H9 (cell line): ENCODE results near the gene CCNO. TPM values are rescaled to one million over a fixed set of nuclear protein-coding genes. Genes with fewer than 3 reads are reported as not detected.

Experiments used
- DNase-seq: peaks from one replicate; pipeline ENCODE4 v3.0.0-alpha.2; 2017
- H2AFZ ChIP-seq: one replicate; pipeline ENCODE4 v1.6.1; 2013; ENCODE audit warnings: mild to moderate bottlenecking, low read length, control low read depth, moderate library complexity
- H2AK5ac ChIP-seq: 2 replicates; pipeline ENCODE4 v1.6.1; 2013; ENCODE audit warnings: low read length, control low read depth, mixed read lengths; ENCODE audit not compliant: insufficient read length
- H2BK120ac ChIP-seq: one replicate; pipeline ENCODE4 v1.6.1; 2013; ENCODE audit warnings: low read depth, mild to moderate bottlenecking, low read length, control low read depth, inconsistent platforms; ENCODE audit not compliant: poor library complexity, severe bottlenecking
- H2BK12ac ChIP-seq: 2 replicates; pipeline ENCODE4 v1.6.1; 2013; ENCODE audit warnings: low read length, control low read depth, mixed read lengths, low read depth; ENCODE audit not compliant: insufficient read length
- H2BK15ac ChIP-seq: 2 replicates; pipeline ENCODE4 v1.6.1; 2013; ENCODE audit warnings: low read depth, low read length, control low read depth
- H2BK20ac ChIP-seq: one replicate; pipeline ENCODE4 v1.6.1; 2013; ENCODE audit warnings: low read depth, mild to moderate bottlenecking, low read length, control low read depth, inconsistent platforms; ENCODE audit not compliant: poor library complexity, severe bottlenecking
- H2BK5ac ChIP-seq: 2 replicates; pipeline ENCODE4 v1.6.1; 2013; ENCODE audit warnings: low read length, control low read depth, mixed read lengths; ENCODE audit not compliant: insufficient read length
- H3K14ac ChIP-seq: 2 replicates; pipeline ENCODE4 v1.6.1; 2013; ENCODE audit warnings: low read length, control low read depth; ENCODE audit not compliant: insufficient read depth
- H3K18ac ChIP-seq: 2 replicates; pipeline ENCODE4 v1.6.1; 2013; ENCODE audit warnings: low read depth, mild to moderate bottlenecking, mixed read lengths, low read length, control low read depth; ENCODE audit not compliant: insufficient read length
- H3K23ac ChIP-seq: 2 replicates; pipeline ENCODE4 v1.6.1; 2013; ENCODE audit warnings: low read length, control low read depth, mixed read lengths, low read depth; ENCODE audit not compliant: insufficient read length
- H3K23me2 ChIP-seq: 2 replicates; pipeline ENCODE4 v1.6.1; 2013; ENCODE audit warnings: low read depth, mild to moderate bottlenecking, mixed read lengths, low read length, control low read depth; ENCODE audit not compliant: insufficient read length, poor library complexity, severe bottlenecking
- H3K27ac ChIP-seq: 2 replicates; pipeline ENCODE4 v1.5.1; 2013; ENCODE audit warnings: low read length, control low read depth, mixed read lengths, low read depth; ENCODE audit not compliant: insufficient read length
- H3K27me3 ChIP-seq: 2 replicates; pipeline ENCODE4 v1.6.1; 2013; ENCODE audit warnings: low read length, control low read depth, inconsistent platforms; ENCODE audit not compliant: insufficient read depth
- H3K4ac ChIP-seq: 2 replicates; pipeline ENCODE4 v1.6.1; 2013; ENCODE audit warnings: low read depth, mild to moderate bottlenecking, control low read depth, inconsistent platforms, low read length, moderate library complexity
- H3K4me1 ChIP-seq: 2 replicates; pipeline ENCODE4 v1.6.1; 2013; ENCODE audit warnings: low read length, control low read depth, inconsistent platforms; ENCODE audit not compliant: insufficient read depth
- H3K4me2 ChIP-seq: 2 replicates; pipeline ENCODE4 v1.6.1; 2013; ENCODE audit warnings: low read length, control low read depth, mixed read lengths; ENCODE audit not compliant: insufficient read length, insufficient read depth
- H3K56ac ChIP-seq: 2 replicates; pipeline ENCODE4 v1.6.1; 2013; ENCODE audit warnings: low read depth, mild to moderate bottlenecking, mixed read lengths, low read length, control low read depth; ENCODE audit not compliant: insufficient read length
- H3K79me1 ChIP-seq: 2 replicates; pipeline ENCODE4 v1.6.1; 2013; ENCODE audit warnings: low read depth, mild to moderate bottlenecking, moderate library complexity, low read length, control low read depth, inconsistent platforms; ENCODE audit not compliant: insufficient read depth, poor library complexity, severe bottlenecking
- H3K79me2 ChIP-seq: 2 replicates; pipeline ENCODE4 v1.6.1; 2013; ENCODE audit warnings: low read length, control low read depth, inconsistent platforms; ENCODE audit not compliant: insufficient read depth
- H3K9ac ChIP-seq: 2 replicates; pipeline ENCODE4 v1.6.1; 2013; ENCODE audit warnings: low read length, control low read depth, mixed read lengths; ENCODE audit not compliant: insufficient read length; ENCODE audit errors: extremely low read depth
- H3K9me3 ChIP-seq: one replicate; pipeline ENCODE4 v1.6.1; 2013; ENCODE audit warnings: low read depth, low read length, inconsistent platforms; ENCODE audit not compliant: control insufficient read depth
- H3T11ph ChIP-seq: one replicate; pipeline ENCODE4 v1.6.1; 2013; ENCODE audit warnings: mild to moderate bottlenecking, low read length, control low read depth, inconsistent platforms
- H4K20me1 ChIP-seq: one replicate; pipeline ENCODE4 v1.6.1; 2013; ENCODE audit not compliant: control insufficient read depth, insufficient read length, insufficient read depth
- H4K5ac ChIP-seq: 2 replicates; pipeline ENCODE4 v1.6.1; 2013; ENCODE audit warnings: low read depth, mild to moderate bottlenecking, mixed read lengths, low read length, control low read depth; ENCODE audit not compliant: insufficient read length
- H4K8ac ChIP-seq: replicated peaks from 2 replicates; pipeline ENCODE4 v1.6.1; 2013; ENCODE audit warnings: low read length, control low read depth, mixed read lengths, low read depth; ENCODE audit not compliant: insufficient read length
- H4K91ac ChIP-seq: 2 replicates; pipeline ENCODE4 v1.6.1; 2013; ENCODE audit warnings: low read depth, mild to moderate bottlenecking, moderate library complexity, mixed read lengths, low read length, control low read depth; ENCODE audit not compliant: insufficient read length
- H3K27ac Mint-ChIP-seq, 3 experiments: 2 replicates in 2 of 3; 3 replicates in 1 of 3; pipeline ENCODE4 v1.8.0; 2020 to 2021; ENCODE audit warnings: mixed read lengths in 3 of 3, mild to moderate bottlenecking in 1 of 3, moderate library complexity in 1 of 3
- H3K27me3 Mint-ChIP-seq: 2 replicates; pipeline ENCODE4 v1.8.0; 2021; ENCODE audit warnings: low read depth, mild to moderate bottlenecking, moderate library complexity, mixed read lengths
- H3K36me3 Mint-ChIP-seq, 3 experiments: 2 replicates in 2 of 3; 3 replicates in 1 of 3; pipeline ENCODE4 v1.8.0; 2020 to 2021; ENCODE audit warnings: low read depth in 3 of 3, mixed read lengths in 3 of 3; ENCODE audit not compliant: insufficient read depth in 1 of 3
- H3K4me1 Mint-ChIP-seq, 2 experiments: 2 replicates each; pipeline ENCODE4 v1.8.0; 2020; ENCODE audit warnings: mixed read lengths in 2 of 2
- H3K4me3 Mint-ChIP-seq, 2 experiments: 2 replicates in 1 of 2; 3 replicates in 1 of 2; pipeline ENCODE4 v1.8.0; 2020 to 2021; ENCODE audit warnings: mild to moderate bottlenecking in 2 of 2, mixed read lengths in 2 of 2, moderate library complexity in 1 of 2
- H3K9me3 Mint-ChIP-seq, 2 experiments: 2 replicates in 1 of 2; 3 replicates in 1 of 2; pipeline ENCODE4 v1.8.0; 2020; ENCODE audit warnings: mild to moderate bottlenecking in 2 of 2, mixed read lengths in 2 of 2, moderate library complexity in 1 of 2
- total RNA-seq: library from RNA; stranded (reverse); gene quantifications from 2 replicates; pipeline ENCODE4 v1.2.1, GENCODE V29; 2021
- TF ChIP-seq, protein P1 (sequence below): fragments of 200-600 bp; sonication (generic); conservative IDR thresholded peaks from 3 replicates; pipeline ENCODE4 v1.8.0; 2021; ENCODE audit warnings: antibody characterized with exemption, mild to moderate bottlenecking

Gene CCNO
- total RNA-seq, 1 experiment from 2014 or later, result 0.24 TPM

DNA sequence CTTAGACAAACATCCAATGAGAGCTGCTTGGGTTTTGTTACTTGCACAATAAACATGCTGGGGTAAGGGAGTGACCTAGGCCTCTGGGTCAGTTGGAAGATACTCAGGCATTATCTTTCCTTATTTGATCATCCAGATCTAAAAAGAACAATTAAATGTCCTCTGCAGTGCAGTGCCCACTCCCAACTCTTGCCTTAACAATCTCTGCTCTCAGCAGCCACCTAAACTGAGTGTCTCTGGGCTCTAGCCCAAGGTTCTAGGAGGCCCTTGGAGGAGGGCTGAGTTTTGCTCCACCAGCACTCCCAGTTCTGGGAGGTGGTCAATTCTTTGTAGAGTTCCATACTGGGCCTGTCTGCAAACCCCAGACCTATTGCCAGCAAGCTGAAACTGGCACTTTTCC, 8.1 kb downstream of the CCNO start:
- Histone ChIP-seq H2BK12ac (no peak overlapping the region), H4K20me1 (no peaks in the 10 kb centered on the region), H4K5ac (no peak overlapping the region), H4K91ac (no peak overlapping the region), H2BK5ac (no peak overlapping the region), H3K23me2 (peaks cover 8% of the 10 kb centered on the region), H2AFZ (no peak overlapping the region), H2BK20ac (no peak overlapping the region), H2BK15ac (no peak overlapping the region), H3K79me1 (no peaks in the 10 kb centered on the region), H3K56ac (no peak overlapping the region), H3K4ac (no peak overlapping the region), H3K79me2 (no peaks in the 10 kb centered on the region), H3K4me1 (no peaks in the 10 kb centered on the region), H3T11ph (no peak overlapping the region), H3K4me2 (no peak overlapping the region), H3K14ac (no peak overlapping the region), H3K27me3 (peaks cover 86% of the 10 kb centered on the region), H3K23ac (no peak overlapping the region), H2BK120ac (no peak overlapping the region), H3K18ac (no peak overlapping the region), H3K27ac (no peak overlapping the region), H3K9ac (no peak overlapping the region), H3K9me3 (no peaks in the 10 kb centered on the region), H2AK5ac (no peak overlapping the region), H4K8ac (no peak overlapping the region)
- H3K27ac Mint-ChIP-seq, result no peak overlapping the region
- no peak overlapping the region for H3K4me3 Mint-ChIP-seq
- DNase-seq, result no peak
- no peaks in the 10 kb centered on the region; a peak in 1 of 7 replicates for H3K36me3 Mint-ChIP-seq
- peaks cover 98% of the 10 kb centered on the region for H3K27me3 Mint-ChIP-seq
- H3K4me1 Mint-ChIP-seq, result peaks cover 17 to 27% of the 10 kb centered on the region in 2 experiments
- TF ChIP-seq, protein P1, sequence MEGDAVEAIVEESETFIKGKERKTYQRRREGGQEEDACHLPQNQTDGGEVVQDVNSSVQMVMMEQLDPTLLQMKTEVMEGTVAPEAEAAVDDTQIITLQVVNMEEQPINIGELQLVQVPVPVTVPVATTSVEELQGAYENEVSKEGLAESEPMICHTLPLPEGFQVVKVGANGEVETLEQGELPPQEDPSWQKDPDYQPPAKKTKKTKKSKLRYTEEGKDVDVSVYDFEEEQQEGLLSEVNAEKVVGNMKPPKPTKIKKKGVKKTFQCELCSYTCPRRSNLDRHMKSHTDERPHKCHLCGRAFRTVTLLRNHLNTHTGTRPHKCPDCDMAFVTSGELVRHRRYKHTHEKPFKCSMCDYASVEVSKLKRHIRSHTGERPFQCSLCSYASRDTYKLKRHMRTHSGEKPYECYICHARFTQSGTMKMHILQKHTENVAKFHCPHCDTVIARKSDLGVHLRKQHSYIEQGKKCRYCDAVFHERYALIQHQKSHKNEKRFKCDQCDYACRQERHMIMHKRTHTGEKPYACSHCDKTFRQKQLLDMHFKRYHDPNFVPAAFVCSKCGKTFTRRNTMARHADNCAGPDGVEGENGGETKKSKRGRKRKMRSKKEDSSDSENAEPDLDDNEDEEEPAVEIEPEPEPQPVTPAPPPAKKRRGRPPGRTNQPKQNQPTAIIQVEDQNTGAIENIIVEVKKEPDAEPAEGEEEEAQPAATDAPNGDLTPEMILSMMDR, result no peak
- H3K9me3 Mint-ChIP-seq, result peaks cover 3 to 10% of the 10 kb centered on the region in 2 experiments
